Central memory CD8-positive, alpha-beta T cell (primary cell): ENCODE measurements around the gene FMN1.

Experiments
- ATAC-seq: fragments of 150-1000 bp; cut with Tn5 transposase; replicated peaks from 2 replicates; pipeline ENCODE4 v1.10.0; 2022; ENCODE audit warnings: mild to moderate bottlenecking, moderate FRiP score, moderate number of reproducible peaks; ENCODE audit not compliant: poor library complexity, severe bottlenecking; ENCODE audit errors: extremely low read depth
- DNase-seq, 2 donors: peaks; one replicate each; pipeline ENCODE4 v3.0.0; 2021; ENCODE audit warnings: low spot score in 2 of 2
- H3K27ac Mint-ChIP-seq: one replicate; pipeline ENCODE4 v1.8.0; 2022; ENCODE audit warnings: low read depth, mild to moderate bottlenecking, moderate library complexity, mixed read lengths
- H3K27me3 Mint-ChIP-seq: one replicate; pipeline ENCODE4 v1.8.0; 2022; ENCODE audit warnings: mixed read lengths
- H3K36me3 Mint-ChIP-seq: one replicate; pipeline ENCODE4 v1.8.0; 2022; ENCODE audit warnings: mild to moderate bottlenecking, moderate library complexity, mixed read lengths; ENCODE audit not compliant: insufficient read depth
- H3K4me1 Mint-ChIP-seq: one replicate; pipeline ENCODE4 v1.8.0; 2022; ENCODE audit warnings: mixed read lengths
- H3K4me3 Mint-ChIP-seq: one replicate; pipeline ENCODE4 v1.8.0; 2022; ENCODE audit warnings: mild to moderate bottlenecking, moderate library complexity, mixed read lengths
- H3K9me3 Mint-ChIP-seq: one replicate; pipeline ENCODE4 v1.8.0; 2022; ENCODE audit warnings: mixed read lengths

FMN1 gene

GRCh38 chr15:32825219-32825618 lies 369.3 kb downstream of the FMN1 start:
- H3K4me1 Mint-ChIP-seq, result peaks cover 4% of the 10 kb centered on the region
- no peak for DNase-seq
- H3K36me3 Mint-ChIP-seq, result peaks cover 7% of the 10 kb centered on the region
- no peak for ATAC-seq
- H3K27me3 Mint-ChIP-seq, result peaks cover 9% of the 10 kb centered on the region
- H3K4me3 Mint-ChIP-seq, result no peak overlapping the region
- no peaks in the 10 kb centered on the region for H3K9me3 Mint-ChIP-seq
- no peak overlapping the region for H3K27ac Mint-ChIP-seq

GRCh38 chr15:32824777-32825176 lies 369.7 kb downstream of the FMN1 start:
- ATAC-seq, result no peak
- peaks cover 4% of the 10 kb centered on the region for H3K4me1 Mint-ChIP-seq
- no peak overlapping the region for H3K27ac Mint-ChIP-seq
- peaks cover 7% of the 10 kb centered on the region for H3K36me3 Mint-ChIP-seq
- H3K27me3 Mint-ChIP-seq, result peaks cover 9% of the 10 kb centered on the region
- H3K4me3 Mint-ChIP-seq, result no peak overlapping the region
- no peak for DNase-seq
- H3K9me3 Mint-ChIP-seq, result no peaks in the 10 kb centered on the region

- Mint-ChIP-seq H3K27ac (no peak overlapping the region), H3K27me3 (peaks cover 9% of the 10 kb centered on the region), H3K36me3 (peaks cover 7% of the 10 kb centered on the region), H3K4me1 (peaks cover 4% of the 10 kb centered on the region), H3K4me3 (no peak overlapping the region), H3K9me3 (no peaks in the 10 kb centered on the region)
- no peak for ATAC-seq
- DNase-seq, result no peak
Measured at GRCh38 chr15:32823750-32824149, 370.8 kb downstream of the FMN1 start.

GRCh38 chr15:32822739-32823138 lies 371.8 kb downstream of the FMN1 start:
- H3K27ac Mint-ChIP-seq, result no peak overlapping the region
- H3K9me3 Mint-ChIP-seq, result no peaks in the 10 kb centered on the region
- peaks cover 9% of the 10 kb centered on the region for H3K27me3 Mint-ChIP-seq
- ATAC-seq (no peak), DNase-seq (no peak)
- no peak overlapping the region for H3K4me3 Mint-ChIP-seq
- H3K36me3 Mint-ChIP-seq, result peaks cover 7% of the 10 kb centered on the region
- peaks cover 4% of the 10 kb centered on the region for H3K4me1 Mint-ChIP-seq

GRCh38 chr15:32819448-32819847 lies 375.1 kb downstream of the FMN1 start:
- no peak for ATAC-seq
- no peaks in the 10 kb centered on the region for H3K36me3 Mint-ChIP-seq

GRCh38 chr15:32818758-32819447 lies 375.6 kb downstream of the FMN1 start:
- Mint-ChIP-seq H3K4me1 (no peaks in the 10 kb centered on the region), H3K9me3 (no peaks in the 10 kb centered on the region)

More at GRCh38 chr15:32819448-32819847, 375.1 kb downstream of the FMN1 start:
- H3K9me3 Mint-ChIP-seq, result no peaks in the 10 kb centered on the region
- no peak for DNase-seq
- no peak overlapping the region for H3K27ac Mint-ChIP-seq
- no peaks in the 10 kb centered on the region for H3K4me1 Mint-ChIP-seq
- H3K27me3 Mint-ChIP-seq, result no peaks in the 10 kb centered on the region
- H3K4me3 Mint-ChIP-seq, result no peak overlapping the region

GRCh38 chr15:32817577-32817976 lies 376.9 kb downstream of the FMN1 start:
- no peak overlapping the region for H3K4me3 Mint-ChIP-seq
- H3K27me3 Mint-ChIP-seq, result no peaks in the 10 kb centered on the region
- H3K9me3 Mint-ChIP-seq, result no peaks in the 10 kb centered on the region
- ATAC-seq (no peak), DNase-seq (no peak)
- no peak overlapping the region for H3K27ac Mint-ChIP-seq
- H3K4me1 Mint-ChIP-seq, result no peaks in the 10 kb centered on the region
- H3K36me3 Mint-ChIP-seq, result peaks cover 2% of the 10 kb centered on the region

More at GRCh38 chr15:32818758-32819447, 375.6 kb downstream of the FMN1 start:
- DNase-seq, result no peak
- no peak overlapping the region for H3K27ac Mint-ChIP-seq
- no peak overlapping the region for H3K4me3 Mint-ChIP-seq
- no peaks in the 10 kb centered on the region for H3K27me3 Mint-ChIP-seq
- ATAC-seq, result no peak
- no peaks in the 10 kb centered on the region for H3K36me3 Mint-ChIP-seq

GRCh38 chr15:32807331-32807730 lies 387.2 kb downstream of the FMN1 start:
- ATAC-seq, result no peak
- H3K27me3 Mint-ChIP-seq, result no peaks in the 10 kb centered on the region
- no peak overlapping the region for H3K27ac Mint-ChIP-seq
- H3K4me1 Mint-ChIP-seq, result peaks cover 10% of the 10 kb centered on the region
- H3K9me3 Mint-ChIP-seq, result no peaks in the 10 kb centered on the region
- no peak for DNase-seq
- H3K36me3 Mint-ChIP-seq, result peaks cover 9% of the 10 kb centered on the region
- no peak overlapping the region for H3K4me3 Mint-ChIP-seq

GRCh38 chr15:32803631-32804030 lies 390.9 kb downstream of the FMN1 start:
- H3K36me3 Mint-ChIP-seq, result peaks cover 12% of the 10 kb centered on the region
- peaks cover 12% of the 10 kb centered on the region for H3K4me1 Mint-ChIP-seq
- no peak for ATAC-seq
- DNase-seq, result no peak
- H3K9me3 Mint-ChIP-seq, result no peaks in the 10 kb centered on the region
- H3K4me3 Mint-ChIP-seq, result no peak overlapping the region
- no peak overlapping the region for H3K27ac Mint-ChIP-seq
- no peaks in the 10 kb centered on the region for H3K27me3 Mint-ChIP-seq

GRCh38 chr15:32802286-32802936 lies 392.1 kb downstream of the FMN1 start:
- H3K27ac Mint-ChIP-seq, result no peak overlapping the region
- ATAC-seq, result no peak
- no peak for DNase-seq

GRCh38 chr15:32799936-32800535 lies 394.5 kb downstream of the FMN1 start:
- DNase-seq (no peak), ATAC-seq (no peak)
- no peak overlapping the region for H3K27ac Mint-ChIP-seq
- H3K9me3 Mint-ChIP-seq, result no peaks in the 10 kb centered on the region
- H3K27me3 Mint-ChIP-seq, result no peaks in the 10 kb centered on the region
- no peak overlapping the region for H3K4me3 Mint-ChIP-seq
- peaks cover 11% of the 10 kb centered on the region for H3K36me3 Mint-ChIP-seq
- peaks cover 12% of the 10 kb centered on the region for H3K4me1 Mint-ChIP-seq

More at GRCh38 chr15:32802286-32802936, 392.1 kb downstream of the FMN1 start:
- H3K4me1 Mint-ChIP-seq, result peaks cover 12% of the 10 kb centered on the region
- H3K9me3 Mint-ChIP-seq, result no peaks in the 10 kb centered on the region
- H3K36me3 Mint-ChIP-seq, result peaks cover 11% of the 10 kb centered on the region
- H3K4me3 Mint-ChIP-seq, result no peak overlapping the region
- no peaks in the 10 kb centered on the region for H3K27me3 Mint-ChIP-seq

- Mint-ChIP-seq H3K4me1 (no peaks in the 10 kb centered on the region), H3K27ac (no peak overlapping the region), H3K4me3 (no peak overlapping the region), H3K36me3 (peaks cover 7% of the 10 kb centered on the region), H3K9me3 (no peaks in the 10 kb centered on the region), H3K27me3 (no peaks in the 10 kb centered on the region)
- ATAC-seq (no peak), DNase-seq (no peak)
Measured at GRCh38 chr15:32796856-32797255, 397.7 kb downstream of the FMN1 start.

- no peak for ATAC-seq
- H3K4me1 Mint-ChIP-seq, result no peaks in the 10 kb centered on the region
- H3K27me3 Mint-ChIP-seq, result no peaks in the 10 kb centered on the region
- no peak for DNase-seq
- H3K27ac Mint-ChIP-seq, result no peak overlapping the region
- no peaks in the 10 kb centered on the region for H3K9me3 Mint-ChIP-seq
- peaks cover 3% of the 10 kb centered on the region for H3K36me3 Mint-ChIP-seq
- no peak overlapping the region for H3K4me3 Mint-ChIP-seq
Measured at GRCh38 chr15:32794973-32795372, 399.5 kb downstream of the FMN1 start.
